GM19468 (cell line): ENCODE measurements around the gene ABLIM3.

Source experiments
- ATAC-seq: cut with Tn5 transposase; IDR thresholded peaks from one replicate; pipeline ENCODE4 v1.9.1; 2021; ENCODE audit warnings: mild to moderate bottlenecking, moderate library complexity, moderate number of reproducible peaks; ENCODE audit not compliant: unreplicated experiment; ENCODE audit errors: extremely low read depth

Gene ABLIM3

DNA sequence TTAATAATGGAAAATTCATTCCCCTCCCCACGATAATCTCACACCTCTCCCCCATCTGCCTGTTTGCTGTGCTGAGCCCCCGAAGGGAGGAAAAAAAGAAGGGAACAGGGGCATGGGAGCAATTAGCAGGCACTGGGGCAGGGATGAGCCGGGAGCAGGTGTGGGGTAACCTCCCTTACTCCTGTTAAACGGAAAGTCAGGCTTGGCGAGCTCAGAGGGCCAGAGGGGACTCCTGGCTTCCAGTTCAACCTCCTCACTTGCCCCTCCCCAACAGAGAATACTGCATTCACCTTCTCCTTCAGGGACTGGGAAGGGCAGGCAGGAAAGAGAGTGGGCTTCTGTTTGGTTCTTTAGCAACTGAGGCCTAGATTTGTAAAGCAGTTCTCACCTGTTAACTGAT lies 131.9 kb downstream of the ABLIM3 start:
- ATAC-seq, result no peak

DNA sequence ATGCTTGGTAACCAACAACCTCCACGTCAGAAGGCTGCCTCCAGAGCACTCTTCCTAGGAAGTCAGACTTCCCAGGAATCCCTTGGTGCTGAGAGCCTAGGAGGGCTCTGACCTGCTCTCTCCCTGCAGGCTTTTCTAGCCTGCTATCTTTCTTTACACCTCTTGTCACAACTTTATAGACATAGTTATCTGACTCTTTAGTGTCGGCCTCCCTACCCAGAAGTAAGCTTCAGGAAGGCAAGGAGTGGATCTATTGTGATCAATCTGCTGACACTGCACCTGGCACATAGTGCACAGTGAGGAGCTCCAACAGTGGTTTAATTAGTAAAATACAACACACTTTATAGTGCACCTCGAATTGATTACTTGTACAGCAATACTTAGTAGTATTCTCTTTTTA lies 132.7 kb downstream of the ABLIM3 start:
- no peak for ATAC-seq

DNA sequence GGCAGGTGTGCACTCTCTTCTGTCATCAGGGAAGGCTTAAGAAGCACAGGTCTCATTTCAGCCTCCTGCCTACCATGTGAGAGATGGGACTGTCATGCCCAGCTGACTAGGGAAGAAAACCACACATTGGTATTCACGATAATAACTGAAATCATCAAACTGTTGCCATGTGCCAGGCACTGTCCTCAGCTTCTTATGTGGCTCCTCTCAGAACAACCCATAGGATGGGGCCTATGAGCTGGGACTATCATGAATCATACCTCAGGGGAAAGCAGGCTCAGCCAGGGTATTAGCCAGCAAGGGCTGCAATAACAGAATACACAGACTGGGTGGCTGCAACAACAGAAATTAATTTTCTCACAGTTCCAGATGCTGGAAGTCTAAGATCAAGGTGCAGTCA lies 133.6 kb downstream of the ABLIM3 start:
- ATAC-seq, result no peak

DNA sequence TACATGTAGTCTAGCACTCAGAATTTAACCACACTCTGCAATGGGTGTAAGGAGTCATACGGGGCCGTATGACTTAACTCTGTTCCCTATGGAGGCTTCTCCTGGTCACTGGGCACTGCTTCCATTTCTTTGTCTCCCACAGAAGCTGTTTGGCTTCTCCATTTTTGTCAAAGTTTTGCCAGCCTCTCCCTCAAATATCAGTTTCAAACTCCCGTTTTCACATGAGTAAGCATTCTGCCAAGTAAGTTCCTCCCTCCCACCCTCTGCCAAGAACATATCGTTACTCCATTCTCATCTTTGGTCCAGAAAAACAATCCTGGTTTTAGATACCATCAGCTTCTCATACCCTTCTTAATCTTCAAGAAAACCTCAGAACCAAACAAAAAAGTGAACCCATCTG lies 136.5 kb downstream of the ABLIM3 start:
- ATAC-seq, result no peak

DNA sequence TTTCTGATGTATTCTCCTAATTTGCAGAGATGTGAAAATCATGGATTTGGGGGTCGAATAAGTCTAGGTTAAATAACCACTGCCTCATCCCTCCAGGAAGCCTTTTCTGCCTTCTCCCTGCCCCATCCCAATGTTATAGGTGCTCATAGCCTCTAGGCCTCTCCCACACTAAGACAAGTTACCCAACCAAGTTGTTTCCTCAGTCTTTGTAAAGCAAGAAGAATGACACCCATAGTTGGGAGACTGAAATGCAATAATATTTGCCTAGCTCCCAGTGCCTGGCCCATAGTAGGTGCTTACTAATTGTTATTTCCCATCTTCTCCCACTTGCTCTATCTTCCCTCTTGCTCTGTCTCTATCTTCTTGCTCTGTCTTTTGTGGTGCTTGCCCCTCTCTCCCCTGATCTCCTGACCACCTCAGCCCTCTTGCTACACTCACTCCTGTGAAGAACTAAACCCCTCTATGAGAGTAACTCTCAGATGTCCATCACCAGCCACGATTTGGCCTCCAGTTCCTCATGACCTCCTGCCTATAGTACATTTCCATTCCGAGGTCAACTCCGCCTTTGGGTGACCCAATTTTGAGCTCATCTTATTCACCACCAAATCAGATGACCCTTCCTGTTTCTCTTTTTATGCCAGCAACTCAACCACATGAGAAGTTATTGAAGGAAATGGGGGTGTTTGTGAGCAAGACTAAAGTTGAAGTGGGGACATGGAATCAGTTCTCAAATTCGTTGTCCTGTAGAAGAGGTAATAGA lies 137.3 kb downstream of the ABLIM3 start:
- no peak for ATAC-seq

DNA sequence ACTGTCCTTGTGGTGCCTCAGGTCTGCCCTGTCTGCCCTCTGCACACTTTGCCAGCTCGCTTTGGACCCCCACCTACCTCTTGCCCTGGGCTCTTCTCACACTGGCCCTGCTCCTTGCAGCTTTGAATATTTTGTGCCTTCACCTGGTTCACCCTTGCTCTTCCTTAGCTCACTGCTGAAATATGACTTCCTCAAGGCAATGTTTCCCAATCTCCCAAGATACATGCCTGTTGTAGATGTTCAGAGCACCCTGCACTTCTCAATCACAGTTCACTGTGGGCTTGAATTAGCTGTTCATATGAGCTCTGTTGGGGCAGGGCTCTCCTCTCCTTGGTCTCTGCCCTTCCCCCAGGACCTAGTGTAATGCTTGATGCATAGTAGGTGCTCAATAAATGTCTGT lies 138.4 kb downstream of the ABLIM3 start:
- ATAC-seq, result no peak

DNA sequence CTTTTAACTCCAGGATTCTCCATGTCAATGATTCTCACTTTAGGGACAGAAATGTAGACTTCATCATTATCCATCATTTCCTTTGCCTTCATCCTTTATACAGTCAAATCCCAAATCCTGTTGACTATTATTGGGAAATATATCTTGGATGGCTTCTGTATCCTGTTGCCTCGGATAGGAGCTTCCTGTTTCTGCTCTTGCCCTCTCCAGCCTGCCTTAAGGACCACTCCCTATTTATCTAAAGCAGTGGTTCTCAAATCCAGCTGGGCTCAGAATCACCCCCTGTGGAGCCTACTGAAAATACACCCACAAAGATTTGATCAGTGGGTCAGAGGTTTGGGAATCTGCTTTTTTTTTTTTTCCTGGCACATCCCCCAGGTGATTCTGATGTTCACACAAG lies 138.8 kb downstream of the ABLIM3 start:
- ATAC-seq, result no peak

DNA sequence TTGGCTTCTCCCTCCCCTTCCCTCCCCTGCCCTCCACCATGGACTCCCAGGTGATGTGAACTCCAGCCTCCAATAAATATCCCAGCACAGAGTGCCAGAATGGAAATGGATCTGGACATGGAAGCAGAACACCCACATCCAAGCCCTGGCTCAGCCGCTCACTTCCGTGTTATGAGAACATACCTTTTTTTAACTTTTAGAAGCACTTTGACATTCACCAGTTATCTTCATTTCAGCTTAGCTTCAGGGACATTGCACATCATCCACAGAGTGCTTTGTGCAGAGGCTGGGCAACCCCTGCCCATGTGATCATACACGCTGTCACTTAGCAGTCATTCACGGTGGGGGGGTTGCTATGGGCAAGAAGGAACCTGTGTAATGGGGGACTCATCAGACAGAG lies 139.5 kb downstream of the ABLIM3 start:
- no peak for ATAC-seq

DNA sequence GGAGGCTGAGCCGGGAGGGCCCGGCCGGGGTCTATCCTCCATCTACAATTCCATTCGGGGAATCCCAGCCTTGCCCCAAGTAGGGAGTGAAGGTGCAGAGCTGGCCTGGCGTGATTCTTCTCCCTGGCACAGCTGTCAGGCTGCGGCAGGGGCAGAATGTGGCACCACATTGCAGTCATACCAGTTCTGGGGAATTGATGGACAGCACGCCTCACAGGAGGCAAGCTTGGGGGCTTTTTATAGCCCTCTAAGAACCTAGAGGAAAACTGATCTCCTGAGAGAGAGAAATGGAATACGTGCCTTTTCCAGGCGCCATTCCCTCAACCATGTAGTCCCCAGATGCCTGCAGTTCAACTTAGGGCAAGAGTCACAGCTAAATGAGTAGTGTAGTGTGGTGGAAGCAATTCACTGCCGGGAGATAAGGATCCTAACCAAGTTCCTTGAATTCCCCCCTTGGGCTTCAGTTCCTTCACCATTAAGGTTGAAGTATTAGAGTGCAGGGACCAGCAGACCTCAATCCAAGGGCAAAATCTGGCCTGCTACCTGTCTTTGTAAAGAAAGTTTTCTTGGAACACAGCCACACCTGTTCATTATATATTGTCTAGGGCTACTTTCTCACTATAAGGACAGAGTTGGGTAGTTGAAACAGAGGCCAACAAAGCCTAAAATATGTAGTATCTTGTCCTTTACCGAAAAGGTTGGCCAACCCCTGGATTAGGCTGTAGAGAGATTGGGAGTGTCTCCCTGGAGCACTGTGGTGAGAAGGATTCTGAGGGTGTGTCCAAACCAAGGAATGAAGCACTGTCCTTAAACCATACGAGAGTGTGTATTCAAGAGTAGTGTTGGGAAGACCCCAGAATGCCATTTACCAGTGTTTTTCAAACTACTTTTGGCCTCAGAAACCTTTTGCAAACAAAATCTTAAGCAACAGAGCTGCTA lies 141.0 kb downstream of the ABLIM3 start:
- no peak for ATAC-seq

DNA sequence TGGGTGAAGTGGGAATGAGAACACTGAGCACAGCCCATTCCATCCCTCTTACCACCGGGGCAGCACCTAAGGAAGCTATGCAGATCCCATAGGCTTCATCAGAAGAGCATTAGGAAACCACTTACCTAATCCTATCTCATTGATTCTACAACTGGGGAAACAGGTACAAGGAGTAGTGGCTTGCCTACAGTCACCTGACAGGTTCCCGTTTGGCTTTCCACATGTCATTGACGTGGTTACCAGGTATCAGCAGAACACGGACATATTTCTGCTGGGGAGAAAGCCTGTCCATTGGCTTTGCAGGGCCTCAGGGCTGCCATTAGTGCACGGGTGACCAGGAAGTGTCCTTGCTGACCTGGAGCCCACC lies 141.7 kb downstream of the ABLIM3 start:
- ATAC-seq, result no peak

DNA sequence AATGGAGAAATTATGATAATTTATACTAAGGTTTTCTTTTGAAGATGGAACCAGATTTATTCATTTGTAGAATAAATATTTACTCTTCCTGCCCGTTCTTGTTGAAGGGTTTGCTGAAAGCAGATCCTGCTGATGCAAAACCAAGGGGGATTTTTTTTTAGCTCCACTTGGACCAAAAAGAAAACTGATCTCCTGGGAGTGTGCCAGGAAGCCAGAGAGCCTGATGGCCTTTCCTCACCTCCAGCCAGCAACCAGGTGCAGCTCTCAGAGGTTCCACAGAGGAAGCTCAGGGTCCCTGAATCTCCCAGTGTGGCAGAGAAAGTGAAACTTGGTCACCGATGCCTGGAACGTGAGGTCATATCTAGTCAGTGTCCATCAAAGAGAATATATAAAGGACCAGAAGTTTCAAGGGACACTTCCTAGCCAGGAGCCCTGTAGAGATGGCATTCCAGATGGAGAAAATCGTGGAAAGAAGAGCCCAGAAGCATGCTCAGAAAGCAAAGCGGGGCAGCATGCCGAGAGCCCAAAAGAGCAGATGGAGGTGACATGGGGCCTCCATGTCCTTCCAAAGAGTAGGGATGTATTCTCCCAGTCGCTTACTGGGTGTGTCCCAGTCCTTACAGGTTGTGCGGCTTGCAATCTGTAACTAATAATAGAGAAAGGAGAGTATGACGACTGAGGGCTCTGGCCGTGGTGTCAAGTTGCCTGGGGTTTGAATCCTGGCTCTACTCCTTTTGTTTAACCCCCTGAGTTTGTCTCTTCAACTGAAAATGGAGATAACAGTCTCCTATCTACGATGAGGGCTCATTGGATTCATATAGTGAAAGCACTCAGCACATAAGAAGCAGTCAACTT lies 142.6 kb downstream of the ABLIM3 start:
- no peak for ATAC-seq

DNA sequence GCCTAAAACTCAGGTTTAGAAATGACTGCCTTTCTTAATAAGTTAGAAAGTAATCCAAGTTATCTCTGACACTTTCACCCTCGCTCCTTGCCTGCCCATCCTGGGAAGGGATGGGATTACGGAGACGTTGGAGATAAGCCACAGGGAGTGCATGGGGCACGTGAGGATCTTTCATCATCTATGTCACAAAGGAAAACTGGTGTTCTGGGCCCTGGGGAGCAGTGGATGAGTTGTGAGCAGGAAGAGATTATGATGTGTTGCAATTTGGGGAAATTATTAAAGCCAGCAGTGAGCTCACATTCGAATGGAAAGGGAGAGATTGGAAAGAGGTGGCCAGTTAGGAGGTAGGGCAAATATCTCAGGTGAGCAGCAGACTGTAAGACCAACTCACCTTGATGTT lies 143.2 kb downstream of the ABLIM3 start:
- no peak for ATAC-seq

DNA sequence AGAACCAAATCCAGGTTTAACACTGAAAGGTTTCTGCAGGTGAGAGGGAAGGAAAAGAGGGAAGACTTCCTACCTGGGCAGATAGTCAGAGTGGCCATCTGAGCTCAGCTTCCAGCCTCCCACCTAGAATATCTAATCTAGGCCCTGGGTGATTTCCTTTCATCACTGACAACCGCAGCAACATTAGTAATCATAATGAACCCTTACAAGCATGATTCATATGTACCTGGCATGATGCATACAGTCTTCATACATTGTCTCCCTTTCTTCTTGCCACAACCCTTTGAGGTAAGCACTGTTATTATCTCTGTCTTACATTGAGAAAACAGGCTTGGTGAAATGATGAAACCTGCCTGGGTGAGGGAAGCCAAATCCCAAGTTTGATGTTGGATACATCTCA lies 143.9 kb downstream of the ABLIM3 start:
- no peak for ATAC-seq

DNA sequence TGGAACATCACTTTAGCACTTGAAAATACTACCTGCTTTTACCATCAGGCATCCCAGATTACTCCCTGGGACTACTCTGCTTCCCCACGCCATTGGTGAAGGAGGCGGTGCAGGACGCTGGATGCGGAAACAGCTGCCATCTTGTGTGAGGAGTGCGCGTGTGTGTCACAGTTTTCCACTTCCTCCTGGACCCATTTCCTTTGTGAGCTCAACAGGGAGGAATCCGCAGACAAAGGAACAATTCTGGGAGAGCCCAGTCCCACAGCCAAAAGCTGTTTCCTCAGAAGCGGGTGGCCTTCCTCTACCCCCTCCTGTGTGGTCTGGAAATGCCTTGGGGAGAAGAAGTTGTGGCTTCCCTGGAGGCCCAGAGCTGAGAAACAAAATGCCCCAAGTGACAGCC lies 147.1 kb downstream of the ABLIM3 start:
- ATAC-seq, result no peak

DNA sequence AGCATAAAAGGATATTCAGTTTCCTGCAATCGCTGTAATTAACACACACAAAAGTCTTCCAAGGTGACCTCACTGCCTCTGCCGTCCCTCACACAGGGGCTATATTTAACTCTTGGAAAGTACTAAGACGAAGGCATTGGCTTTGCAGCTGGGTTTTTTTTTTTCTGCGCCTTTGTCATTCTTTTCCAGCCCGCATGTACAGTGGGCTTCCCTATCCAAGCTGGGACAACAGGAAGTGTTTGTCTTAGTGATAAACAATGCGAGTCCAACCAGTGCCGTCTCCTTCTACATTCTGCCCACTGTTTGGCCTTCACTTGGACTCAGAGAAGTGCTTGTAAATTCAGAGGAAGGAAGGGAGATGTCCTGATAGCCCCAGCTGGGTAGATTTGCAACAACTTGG lies 148.0 kb downstream of the ABLIM3 start:
- no peak for ATAC-seq

DNA sequence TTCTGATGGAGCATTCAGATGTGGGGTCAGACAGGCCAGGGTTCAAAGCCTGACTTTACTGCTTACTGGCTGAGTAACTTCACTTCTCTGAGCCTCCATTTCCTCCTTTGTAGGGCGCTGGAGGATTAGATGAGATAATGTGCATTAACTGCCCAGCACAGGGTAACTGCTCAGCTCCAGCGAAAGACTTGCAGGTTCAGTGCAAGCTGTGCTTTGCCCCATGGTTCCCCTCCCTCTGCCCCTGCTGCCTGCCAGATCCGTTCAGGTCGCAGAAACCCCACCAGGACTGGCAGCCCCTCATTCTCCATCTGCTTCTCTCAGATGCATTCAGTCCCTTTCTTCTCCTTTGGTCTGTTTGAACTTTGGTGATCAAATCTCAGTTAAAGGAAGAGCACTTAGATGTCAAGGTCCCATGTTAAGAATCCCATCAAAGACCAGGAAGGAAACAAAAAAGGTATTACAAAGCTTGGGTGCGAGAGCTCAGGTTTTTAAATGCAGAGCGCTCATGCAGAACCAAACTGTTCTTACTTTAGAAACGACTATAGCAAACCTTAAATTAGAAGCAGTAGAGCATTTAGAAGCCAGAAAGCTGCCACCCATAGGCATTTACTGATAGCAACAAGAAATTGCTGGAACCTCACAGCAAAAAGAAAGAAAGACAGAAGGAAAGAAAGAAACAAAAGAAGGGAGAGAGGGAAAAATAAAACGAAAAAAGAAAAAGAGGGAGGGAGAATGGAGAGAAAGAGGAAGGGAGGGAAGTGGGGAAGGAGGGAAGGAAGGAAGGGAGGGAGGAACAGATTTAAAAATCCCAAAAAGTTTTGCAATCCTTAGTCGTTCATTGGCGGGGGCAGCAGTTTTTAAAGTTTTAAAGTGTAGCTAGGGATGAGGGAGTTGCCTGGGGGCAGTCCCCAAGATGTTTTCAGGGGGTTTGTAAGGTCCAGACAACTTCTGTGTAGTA lies 153.9 kb downstream of the ABLIM3 start:
- ATAC-seq, result no peak

DNA sequence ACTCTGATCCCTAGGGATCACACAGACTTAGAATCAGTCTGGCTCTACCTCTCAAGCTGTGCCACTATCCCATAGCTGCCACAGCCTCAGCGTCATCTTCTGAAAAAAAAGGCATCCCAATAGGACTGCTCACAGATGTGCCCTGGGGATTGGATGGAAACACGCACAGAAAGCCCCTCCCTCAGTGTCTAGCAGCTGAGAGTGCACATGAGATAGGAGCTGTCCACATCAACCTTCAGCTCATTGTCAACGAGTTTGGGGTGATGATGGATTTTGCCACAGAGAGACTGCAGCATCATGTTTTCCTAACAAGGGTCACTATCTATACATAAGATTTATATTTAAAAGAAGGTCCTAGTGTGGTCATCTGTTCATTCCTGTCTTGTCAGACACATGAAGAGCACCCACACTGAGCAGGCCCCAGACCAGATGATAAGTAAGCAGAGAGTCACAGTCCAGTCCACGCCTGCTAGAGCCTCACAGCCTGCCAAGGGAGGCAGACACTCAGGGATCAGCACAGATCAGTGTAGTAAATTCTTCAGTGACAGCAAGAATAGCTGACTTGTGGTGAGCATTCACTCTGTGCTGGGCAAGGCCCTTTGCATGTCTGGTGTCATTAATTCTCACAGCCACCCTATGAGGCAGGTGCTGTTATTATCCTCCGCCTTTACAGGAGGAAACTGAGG lies 156.2 kb downstream of the ABLIM3 start:
- no peak for ATAC-seq

DNA sequence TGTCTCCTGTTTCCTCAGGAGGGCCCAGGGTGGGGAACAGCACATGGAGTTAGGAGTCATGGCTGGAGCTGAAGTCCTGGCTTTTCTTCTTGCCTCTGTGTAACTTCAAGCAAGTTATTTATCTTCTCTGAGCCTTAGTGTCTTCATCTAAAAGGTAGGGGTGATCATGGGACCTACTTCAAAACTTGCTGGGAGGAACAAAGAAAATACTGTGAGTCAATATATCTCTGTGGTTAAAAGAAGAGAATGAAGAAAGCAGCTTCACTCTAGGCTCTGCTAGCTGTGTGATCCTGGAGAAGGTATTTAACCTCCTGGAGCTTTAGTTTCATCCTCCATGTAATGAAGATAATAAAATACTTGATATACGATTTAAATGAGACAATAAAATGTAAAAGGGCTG lies 156.9 kb downstream of the ABLIM3 start:
- no peak for ATAC-seq

DNA sequence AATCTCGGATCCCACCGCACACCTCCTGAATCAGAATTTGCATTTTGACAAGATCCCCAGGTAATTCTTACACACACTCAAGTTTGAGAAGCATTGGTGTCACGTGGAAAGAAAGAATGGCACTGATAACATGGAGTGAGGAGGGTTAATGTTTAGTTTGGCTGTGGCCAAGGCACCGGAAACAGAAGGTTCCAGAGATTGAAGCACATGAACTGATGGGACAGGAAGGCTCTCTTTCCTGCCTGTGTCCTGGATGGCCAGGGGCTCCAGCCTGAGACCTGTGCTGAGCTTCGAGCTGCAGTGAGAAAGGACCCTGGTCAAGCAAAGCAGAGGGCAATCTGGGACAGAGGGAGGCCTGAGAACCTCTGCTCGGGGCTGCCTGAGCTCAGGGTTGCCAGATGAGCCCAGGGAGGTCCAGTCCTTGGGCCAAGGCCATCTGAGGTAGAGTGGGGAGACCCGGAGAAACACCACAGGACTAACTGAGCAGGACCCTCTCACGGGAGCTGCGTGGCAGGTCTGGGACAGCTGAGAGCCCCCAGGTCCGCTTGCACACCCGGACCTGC lies 157.6 kb downstream of the ABLIM3 start:
- ATAC-seq, result no peak
